GM12874 (cell line): Measurements from ENCODE around the gene PAK6.

Experiments
- TF ChIP-seq, protein P1 (sequence below): IDR thresholded peaks from 2 replicates; pipeline ENCODE4 v1.5.1; 2011; ENCODE audit warnings: low read depth, mild to moderate bottlenecking, control low read depth, low read length, moderate library complexity; ENCODE audit not compliant: insufficient read depth

The PAK6 gene

DNA sequence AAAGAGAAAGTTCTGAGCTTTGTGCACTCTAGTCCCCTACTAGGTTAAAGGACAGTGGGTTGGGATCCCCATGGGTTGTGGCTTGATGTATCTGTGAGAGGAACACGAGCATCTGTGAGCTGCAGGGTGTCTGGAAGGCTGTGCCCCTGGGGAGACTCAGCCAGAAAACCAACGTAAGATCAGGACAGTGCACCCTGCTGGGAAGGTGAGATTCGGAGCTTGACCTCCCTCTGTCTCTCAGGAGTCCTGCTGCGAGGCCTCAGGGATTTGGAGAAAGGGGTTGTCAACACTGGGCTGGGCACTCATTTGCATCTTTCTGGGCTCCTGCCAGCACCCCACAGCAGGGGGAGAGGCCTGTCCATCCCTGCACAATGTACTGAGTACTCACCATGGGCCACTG, 28.8 kb downstream of the PAK6 start:
- TF ChIP-seq, protein P1, sequence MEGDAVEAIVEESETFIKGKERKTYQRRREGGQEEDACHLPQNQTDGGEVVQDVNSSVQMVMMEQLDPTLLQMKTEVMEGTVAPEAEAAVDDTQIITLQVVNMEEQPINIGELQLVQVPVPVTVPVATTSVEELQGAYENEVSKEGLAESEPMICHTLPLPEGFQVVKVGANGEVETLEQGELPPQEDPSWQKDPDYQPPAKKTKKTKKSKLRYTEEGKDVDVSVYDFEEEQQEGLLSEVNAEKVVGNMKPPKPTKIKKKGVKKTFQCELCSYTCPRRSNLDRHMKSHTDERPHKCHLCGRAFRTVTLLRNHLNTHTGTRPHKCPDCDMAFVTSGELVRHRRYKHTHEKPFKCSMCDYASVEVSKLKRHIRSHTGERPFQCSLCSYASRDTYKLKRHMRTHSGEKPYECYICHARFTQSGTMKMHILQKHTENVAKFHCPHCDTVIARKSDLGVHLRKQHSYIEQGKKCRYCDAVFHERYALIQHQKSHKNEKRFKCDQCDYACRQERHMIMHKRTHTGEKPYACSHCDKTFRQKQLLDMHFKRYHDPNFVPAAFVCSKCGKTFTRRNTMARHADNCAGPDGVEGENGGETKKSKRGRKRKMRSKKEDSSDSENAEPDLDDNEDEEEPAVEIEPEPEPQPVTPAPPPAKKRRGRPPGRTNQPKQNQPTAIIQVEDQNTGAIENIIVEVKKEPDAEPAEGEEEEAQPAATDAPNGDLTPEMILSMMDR: no peak

DNA sequence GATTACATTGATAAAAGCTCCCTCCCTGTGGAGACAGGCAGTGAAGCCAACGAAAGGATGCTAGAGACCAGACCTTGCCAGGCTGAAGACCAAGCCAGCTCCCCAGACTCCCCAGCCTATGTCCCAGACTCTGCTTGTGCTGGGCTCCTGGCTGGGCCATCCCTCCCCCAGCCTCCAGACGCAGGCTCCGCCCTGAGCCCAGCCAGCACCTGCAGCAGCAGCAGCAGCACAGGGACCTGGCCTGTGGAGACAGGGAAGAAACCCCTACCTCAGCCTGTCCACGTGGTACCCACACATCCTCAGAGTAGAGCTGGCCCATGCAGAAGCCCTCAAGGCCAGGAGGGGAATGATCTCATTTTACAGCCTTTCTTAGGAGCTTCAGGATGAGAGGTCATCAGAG, 30.7 kb downstream of the PAK6 start:
- TF ChIP-seq, protein P1: no peak

DNA sequence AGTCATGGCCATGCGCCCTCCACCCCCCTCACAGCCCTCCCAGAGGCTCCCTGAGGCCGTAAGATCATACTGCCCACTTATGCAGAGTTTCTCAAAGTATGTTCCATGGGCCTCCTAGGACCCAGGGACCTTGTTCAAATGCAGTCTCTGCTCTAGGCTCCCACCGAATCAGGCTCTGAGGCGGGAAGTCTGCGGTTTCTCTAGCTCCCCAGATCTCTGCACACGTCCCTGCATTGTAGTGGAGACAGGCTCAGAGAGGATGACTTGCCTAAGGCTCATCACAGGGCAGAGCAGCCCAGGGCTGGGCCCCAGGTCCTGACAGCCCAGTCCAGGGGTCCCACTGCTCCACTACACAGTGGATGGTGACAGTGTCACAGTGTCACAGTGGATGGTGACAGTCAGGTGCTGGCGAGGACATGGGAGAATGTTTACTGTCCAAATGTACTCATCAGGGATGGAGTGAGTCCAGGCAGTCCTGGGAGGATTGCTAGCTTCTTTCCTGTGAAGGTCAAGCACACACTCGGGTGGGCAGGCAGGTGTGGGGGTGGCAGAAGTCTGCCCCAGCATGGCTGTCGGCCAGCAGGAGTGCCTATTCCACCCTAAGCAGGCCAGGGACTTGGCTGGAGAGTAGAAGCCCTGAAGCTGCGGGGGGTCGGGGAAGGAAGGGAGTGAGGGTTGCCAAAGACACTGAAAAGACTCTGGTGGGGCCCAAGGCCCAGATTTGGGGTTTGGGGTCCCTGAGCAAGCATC, 31.6 kb downstream of the PAK6 start:
- TF ChIP-seq, protein P1: no peak

DNA sequence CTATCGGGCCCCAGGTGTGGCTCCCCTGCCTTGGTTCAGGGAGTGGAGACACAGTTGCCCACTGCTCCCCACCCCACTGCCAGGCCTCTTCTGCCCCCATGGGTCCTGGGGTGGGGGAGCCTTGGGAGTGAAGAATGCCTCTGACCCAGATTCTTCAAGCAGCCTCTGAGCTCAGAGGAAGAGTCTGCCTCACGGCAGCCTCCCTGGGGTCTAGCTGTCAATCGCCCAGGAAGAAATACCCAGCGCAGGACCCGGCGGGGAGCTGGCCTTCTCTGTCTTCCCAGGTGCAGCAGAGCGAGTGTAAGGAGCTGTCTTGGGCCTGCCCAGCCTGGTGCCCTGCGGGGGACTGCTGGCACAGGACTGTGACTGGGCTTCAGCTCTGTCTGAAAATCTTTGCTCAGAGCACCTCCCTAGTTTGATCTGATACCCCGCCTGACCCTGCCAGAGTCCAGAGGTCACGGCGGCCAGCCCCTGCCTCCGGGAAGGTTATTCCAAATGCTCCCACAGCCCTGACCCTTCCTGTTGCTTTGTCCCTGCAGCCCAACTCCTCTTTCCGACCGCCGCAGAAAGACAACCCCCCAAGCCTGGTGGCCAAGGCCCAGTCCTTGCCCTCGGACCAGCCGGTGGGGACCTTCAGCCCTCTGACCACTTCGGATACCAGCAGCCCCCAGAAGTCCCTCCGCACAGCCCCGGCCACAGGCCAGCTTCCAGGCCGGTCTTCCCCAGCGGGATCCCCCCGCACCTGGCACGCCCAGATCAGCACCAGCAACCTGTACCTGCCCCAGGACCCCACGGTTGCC, 33.0 kb downstream of the PAK6 start:
- TF ChIP-seq, protein P1: no peak

DNA sequence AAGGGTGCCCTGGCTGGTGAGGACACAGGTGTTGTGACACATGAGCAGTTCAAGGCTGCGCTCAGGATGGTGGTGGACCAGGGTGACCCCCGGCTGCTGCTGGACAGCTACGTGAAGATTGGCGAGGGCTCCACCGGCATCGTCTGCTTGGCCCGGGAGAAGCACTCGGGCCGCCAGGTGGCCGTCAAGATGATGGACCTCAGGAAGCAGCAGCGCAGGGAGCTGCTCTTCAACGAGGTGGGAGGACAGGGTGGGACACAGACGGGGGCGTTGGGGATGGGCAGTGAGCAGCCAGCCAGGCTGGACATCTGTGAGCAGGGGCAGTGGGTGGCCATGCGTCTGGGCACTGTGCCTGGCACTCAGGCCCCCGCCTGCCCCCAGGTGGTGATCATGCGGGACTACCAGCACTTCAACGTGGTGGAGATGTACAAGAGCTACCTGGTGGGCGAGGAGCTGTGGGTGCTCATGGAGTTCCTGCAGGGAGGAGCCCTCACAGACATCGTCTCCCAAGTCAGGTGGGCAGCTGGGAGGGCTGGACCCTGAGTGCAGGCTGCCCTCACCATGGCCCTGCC, 33.7 kb downstream of the PAK6 start:
- TF ChIP-seq, protein P1: peak; percentile 40

DNA sequence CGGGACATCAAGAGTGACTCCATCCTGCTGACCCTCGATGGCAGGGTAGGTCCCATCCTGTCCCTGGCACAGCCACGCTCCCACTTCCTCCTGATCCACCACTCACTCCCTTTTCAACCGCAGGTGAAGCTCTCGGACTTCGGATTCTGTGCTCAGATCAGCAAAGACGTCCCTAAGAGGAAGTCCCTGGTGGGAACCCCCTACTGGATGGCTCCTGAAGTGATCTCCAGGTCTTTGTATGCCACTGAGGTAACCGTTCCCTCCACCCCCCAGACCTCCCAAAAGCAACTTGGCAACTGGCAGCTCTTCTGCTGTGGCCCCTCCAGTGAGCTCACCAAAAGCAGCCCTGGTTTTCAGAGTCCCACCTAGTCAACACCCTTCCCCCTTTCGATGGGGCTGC, 34.6 kb downstream of the PAK6 start:
- TF ChIP-seq, protein P1: no peak

DNA sequence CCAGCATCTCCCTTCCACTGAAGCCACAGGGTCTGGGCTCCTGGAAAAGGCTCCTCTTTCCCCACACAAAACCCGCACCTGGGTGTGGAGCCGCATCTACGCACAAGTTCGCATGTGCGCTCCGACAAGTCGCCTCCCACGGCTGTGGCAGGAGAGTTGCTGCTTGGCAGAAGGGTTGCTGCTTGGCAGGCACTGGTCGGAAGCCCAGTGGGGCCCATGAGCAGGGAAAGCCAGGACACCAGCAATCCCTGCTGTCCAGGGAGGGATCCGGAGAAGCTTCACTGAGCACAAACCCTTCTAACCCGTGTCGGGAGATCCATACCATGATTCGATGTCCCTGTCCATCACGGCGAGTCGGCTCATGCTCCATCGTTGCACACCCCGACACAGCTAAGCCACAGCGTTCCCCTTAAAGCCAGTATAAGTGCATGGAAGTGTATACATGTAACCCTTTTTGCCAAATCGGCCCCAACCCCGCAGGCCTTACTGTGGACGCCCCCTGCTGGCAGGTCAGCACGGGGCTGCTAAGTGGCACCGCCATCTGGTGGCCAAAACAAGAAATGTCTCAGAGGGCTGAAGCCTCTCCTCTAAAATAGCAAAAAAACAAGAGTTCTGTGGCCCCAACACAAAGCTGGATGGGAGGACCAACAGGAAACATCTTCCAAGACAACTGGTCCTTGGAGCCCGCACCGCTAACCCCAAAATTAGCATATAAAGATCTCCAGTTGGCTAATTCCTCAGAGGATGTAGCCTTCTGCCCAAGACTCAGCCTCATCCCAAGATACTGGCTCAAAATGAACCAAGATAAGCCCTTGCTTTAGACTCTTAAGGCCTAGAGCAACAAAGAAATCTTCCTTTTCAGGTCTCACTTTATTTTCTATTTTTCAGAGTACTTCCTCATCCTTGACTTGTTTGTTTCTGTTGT, 35.7 kb downstream of the PAK6 start:
- TF ChIP-seq, protein P1: peak; percentile 100
